Measurements from ENCODE around the gene AKIRIN2. TPM values are rescaled to one million over a fixed set of nuclear protein-coding genes. Genes with fewer than 3 reads are reported as not detected.
A peak's percentile ranks its signal among the peaks of the same experiment; 100 is the strongest.

AKIRIN2 gene
- total RNA-seq = 10 to 100 TPM; 10.6 to 25.3 (median 18.6) TPM
- long read RNA-seq, partial matches to known transcripts = 1 of 2 reads
- long read RNA-seq, other reads (novel, unspliced or antisense) = 0 of 2 reads

DNA sequence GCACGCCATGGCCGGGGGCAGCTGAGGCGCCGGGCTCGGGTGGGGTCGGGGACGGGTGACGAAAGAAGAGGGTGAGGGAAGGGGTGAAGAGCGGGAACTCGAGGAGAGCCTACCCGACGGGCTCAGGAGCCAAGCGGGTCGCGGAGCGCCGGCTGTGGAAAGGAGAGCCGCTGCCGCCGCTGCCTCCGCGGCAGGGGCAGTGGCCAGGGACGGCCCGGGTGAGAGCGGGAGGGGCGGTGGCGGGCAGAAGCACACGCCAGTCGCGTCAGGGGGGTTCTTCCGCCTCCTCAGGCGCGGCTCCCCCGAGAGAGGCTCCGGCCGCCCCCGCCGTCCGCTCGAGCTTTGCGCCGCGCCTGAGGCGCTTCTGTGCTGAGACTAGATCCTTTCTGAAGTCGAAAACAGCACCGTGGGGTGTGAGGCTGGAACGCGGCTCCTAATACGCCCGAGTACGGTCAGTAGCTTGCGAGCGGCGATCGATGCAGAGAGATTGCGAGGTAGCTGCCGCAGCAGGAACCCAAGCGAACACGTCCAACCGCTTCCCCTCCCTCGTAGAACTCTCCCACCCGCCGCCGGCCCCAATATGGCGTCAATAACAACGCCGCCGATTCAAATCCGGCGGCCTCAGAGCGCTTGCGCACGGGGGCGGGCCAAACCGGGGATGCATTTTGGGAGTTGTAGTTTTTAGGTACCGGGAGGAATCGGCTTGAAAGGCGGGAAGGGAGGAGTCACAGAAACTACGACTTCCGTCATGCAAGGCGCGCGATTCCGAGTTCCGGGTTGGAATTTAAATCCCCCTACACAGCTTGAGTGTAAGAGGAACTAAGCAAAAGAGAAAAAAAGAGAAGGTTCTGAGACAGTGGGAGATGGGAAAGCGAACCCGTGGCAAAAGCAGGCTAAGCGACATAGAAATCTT lies at the start of gene AKIRIN2:
Gene AKIRIN2, minus strand, starts transcription at position 558 of the 913 bp plus-strand sequence. Its CDS starts 549 bp downstream, at position 9.
- WGBS (ENCODE audit: insufficient coverage, low coverage, low lambda C conversion rate, missing lambda C conversion rate) = under 1% methylated on average over 25 of the region's 88 CpGs
- ATAC-seq (peak; percentile 84 to 92 (median 88)), DNase-seq (peak; percentile 95 to 97 (median 96))
- H3K27ac ChIP-seq = peak within 1 kb of the TSS; percentile 99 to 100 (median 100)
- no peaks in the 10 kb centered on the region for H3K27me3 ChIP-seq
- H3K9me3 ChIP-seq = no peaks in the 10 kb centered on the region
- TF ChIP-seq, protein P1, sequence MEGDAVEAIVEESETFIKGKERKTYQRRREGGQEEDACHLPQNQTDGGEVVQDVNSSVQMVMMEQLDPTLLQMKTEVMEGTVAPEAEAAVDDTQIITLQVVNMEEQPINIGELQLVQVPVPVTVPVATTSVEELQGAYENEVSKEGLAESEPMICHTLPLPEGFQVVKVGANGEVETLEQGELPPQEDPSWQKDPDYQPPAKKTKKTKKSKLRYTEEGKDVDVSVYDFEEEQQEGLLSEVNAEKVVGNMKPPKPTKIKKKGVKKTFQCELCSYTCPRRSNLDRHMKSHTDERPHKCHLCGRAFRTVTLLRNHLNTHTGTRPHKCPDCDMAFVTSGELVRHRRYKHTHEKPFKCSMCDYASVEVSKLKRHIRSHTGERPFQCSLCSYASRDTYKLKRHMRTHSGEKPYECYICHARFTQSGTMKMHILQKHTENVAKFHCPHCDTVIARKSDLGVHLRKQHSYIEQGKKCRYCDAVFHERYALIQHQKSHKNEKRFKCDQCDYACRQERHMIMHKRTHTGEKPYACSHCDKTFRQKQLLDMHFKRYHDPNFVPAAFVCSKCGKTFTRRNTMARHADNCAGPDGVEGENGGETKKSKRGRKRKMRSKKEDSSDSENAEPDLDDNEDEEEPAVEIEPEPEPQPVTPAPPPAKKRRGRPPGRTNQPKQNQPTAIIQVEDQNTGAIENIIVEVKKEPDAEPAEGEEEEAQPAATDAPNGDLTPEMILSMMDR (IDR thresholded peaks at IDR 0.05) = no peak
- TF ChIP-seq POLR2A (IDR thresholded peaks at IDR 0.05) = peak; percentile 97
- peak within 1 kb of the TSS; percentile 77 to 90 (median 87) for H3K4me3 ChIP-seq
- H3K36me3 ChIP-seq = no peaks in the 10 kb centered on the region
- H3K4me1 ChIP-seq = peaks cover 0 to 21% (median 1%) of the 10 kb centered on the region in 4 donors
- intact Hi-C loops (cut with DNase I) = no loop called here

DNA sequence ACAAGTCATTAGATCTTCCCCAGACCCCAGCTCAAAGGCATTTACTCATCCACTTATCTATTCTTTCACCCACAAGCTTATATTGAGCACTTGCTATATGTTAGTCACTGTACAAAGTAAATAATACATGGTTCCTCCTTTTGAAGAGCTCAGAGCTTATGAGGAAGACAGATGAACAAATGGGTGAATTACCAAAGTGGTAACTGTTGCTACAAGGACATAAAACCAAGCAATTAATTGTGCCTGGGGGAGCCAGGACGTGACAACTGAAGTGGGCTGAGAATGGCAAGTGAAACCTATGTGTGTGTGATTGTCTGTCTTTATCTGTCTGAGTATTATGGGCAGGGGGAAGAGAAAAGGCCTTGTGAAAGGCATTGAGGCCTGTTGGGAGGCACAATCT lies 45.6 kb upstream of the AKIRIN2 start:
- TF ChIP-seq POLR2A (IDR thresholded peaks at IDR 0.05) = no peak
- TF ChIP-seq, protein P1 (IDR thresholded peaks at IDR 0.05) = no peak
- ATAC-seq (no peak), DNase-seq (no peak)
- Histone ChIP-seq H3K4me1 (no peaks in the 10 kb centered on the region), H3K27me3 (no peaks in the 10 kb centered on the region), H3K36me3 (no peaks in the 10 kb centered on the region), H3K27ac (no peak overlapping the region), H3K4me3 (no peak overlapping the region), H3K9me3 (no peaks in the 10 kb centered on the region)
- intact Hi-C loops (cut with DNase I) = no loop called here
- 60% methylated on average over 1 of the region's 1 CpG for WGBS (ENCODE audit: insufficient coverage, low coverage, low lambda C conversion rate, missing lambda C conversion rate)

DNA sequence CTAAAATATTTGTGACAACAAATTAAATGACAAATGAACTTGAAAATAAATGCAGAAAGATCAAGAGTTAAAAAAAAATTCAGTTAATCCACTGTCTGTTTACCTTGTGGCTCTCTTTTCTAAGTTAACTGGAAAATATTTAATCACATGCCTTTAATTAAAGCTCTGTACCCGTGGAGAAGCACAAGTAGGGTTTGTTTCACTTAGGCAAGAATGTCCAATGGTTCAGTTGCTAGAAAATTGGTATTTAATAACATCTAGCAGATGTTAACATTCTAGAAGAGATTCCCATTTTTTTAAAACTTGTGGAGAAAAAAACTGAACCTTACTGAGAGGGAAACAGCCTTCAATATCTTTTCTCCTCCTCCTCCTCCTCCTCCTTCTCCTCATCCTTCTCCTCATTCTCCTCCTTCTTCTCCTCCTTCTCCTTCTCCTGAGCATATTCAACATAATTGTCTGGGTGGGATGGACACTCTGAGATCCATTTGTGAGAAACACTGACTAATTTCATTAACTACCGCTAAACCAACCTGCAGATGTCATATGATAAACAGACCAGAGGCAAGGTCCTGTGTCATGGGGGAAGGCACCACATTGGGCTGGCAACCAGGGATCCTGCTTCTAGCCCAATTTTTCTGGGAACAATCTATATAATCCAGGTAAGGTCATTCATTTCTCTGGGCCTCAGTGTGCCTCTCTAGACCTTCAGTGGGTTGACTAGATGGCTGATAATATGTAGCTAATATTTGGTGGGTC lies 44.1 kb upstream of the AKIRIN2 start:
- Histone ChIP-seq H3K4me3 (no peak overlapping the region), H3K27me3 (no peaks in the 10 kb centered on the region), H3K4me1 (no peaks in the 10 kb centered on the region), H3K27ac (no peak overlapping the region), H3K9me3 (no peaks in the 10 kb centered on the region), H3K36me3 (no peaks in the 10 kb centered on the region)
- TF ChIP-seq POLR2A (IDR thresholded peaks at IDR 0.05) = no peak
- TF ChIP-seq, protein P1 (IDR thresholded peaks at IDR 0.05) = no peak
- DNase-seq (no peak), ATAC-seq (no peak)
- intact Hi-C loops (cut with DNase I) = no loop called here
- 45% methylated on average over 2 of the region's 2 CpGs for WGBS (ENCODE audit: insufficient coverage, low coverage, low lambda C conversion rate, missing lambda C conversion rate)

DNA sequence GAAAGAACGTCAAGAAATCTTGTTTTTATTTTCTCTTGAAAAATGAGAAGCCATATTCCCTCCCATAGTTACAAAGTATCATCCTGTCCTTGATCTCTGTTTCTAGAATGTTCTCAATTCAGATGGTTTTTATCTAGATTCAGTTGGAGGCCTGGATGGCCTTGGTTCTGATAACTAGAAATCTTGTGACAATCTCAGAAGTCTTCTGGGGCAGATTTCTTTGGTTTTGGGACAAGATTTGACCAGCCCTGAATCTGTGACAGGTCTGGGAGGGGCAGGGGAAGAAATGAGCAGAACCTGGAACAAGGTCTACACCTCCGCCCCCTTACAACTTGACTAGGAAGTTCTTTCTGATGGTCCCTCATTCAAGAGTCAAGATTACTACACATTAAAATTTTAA lies 41.4 kb upstream of the AKIRIN2 start:
- TF ChIP-seq, protein P1 (IDR thresholded peaks at IDR 0.05) = no peak
- intact Hi-C loops (cut with DNase I) = no loop called here
- Histone ChIP-seq H3K9me3 (no peaks in the 10 kb centered on the region), H3K4me1 (no peaks in the 10 kb centered on the region), H3K27ac (no peak overlapping the region), H3K4me3 (no peak overlapping the region), H3K36me3 (no peaks in the 10 kb centered on the region), H3K27me3 (no peaks in the 10 kb centered on the region)
- ATAC-seq = no peak
- DNase-seq = no peak
- WGBS (ENCODE audit: insufficient coverage, low coverage, low lambda C conversion rate, missing lambda C conversion rate) = 88% methylated on average over 2 of the region's 2 CpGs
